Measurements from ENCODE around the gene CRAMP1.
"Not testable (repeated sequence)": the region's sequence is repeated elsewhere in the genome, so short reads cannot be mapped to it uniquely, and the experiment has no call there.

CRAMP1 gene

GRCh38 chr16:1595511-1595910 lies 16.6 kb upstream of the CRAMP1 start:
- intact Hi-C loops (cut with DNase I), result not testable (repeated sequence)

GRCh38 chr16:1596516-1596915 lies 15.6 kb upstream of the CRAMP1 start:
- no peak for DNase-seq
- intact Hi-C loops (cut with DNase I), result no loop called here

More at GRCh38 chr16:1595511-1595910, 16.6 kb upstream of the CRAMP1 start:
- DNase-seq, result not testable (repeated sequence)

- DNase-seq, result no peak
- intact Hi-C loops (cut with DNase I), result no loop called here
Observed at GRCh38 chr16:1597154-1597553, 15.0 kb upstream of the CRAMP1 start.

GRCh38 chr16:1601031-1601430 lies 11.1 kb upstream of the CRAMP1 start:
- DNase-seq, result no peak
- intact Hi-C loops (cut with DNase I), result no loop called here

GRCh38 chr16:1601489-1601888 lies 10.7 kb upstream of the CRAMP1 start:
- no peak for DNase-seq
- intact Hi-C loops (cut with DNase I), result no loop called here

GRCh38 chr16:1602285-1602684 lies 9.9 kb upstream of the CRAMP1 start:
- no peak for DNase-seq
- intact Hi-C loops (cut with DNase I), result no loop called here

GRCh38 chr16:1606774-1607173 lies 5.4 kb upstream of the CRAMP1 start:
- DNase-seq, result no peak
- intact Hi-C loops (cut with DNase I), result no loop called here

GRCh38 chr16:1607971-1608370 lies 4.2 kb upstream of the CRAMP1 start:
- DNase-seq, result no peak
- intact Hi-C loops (cut with DNase I), result no loop called here

GRCh38 chr16:1610071-1610898 lies 1.9 kb upstream of the CRAMP1 start:
- peak; percentile 63 to 96 (median 77) for DNase-seq
- intact Hi-C loops (cut with DNase I), result loop anchor here (5.0 to 10.0 kb wide), 3 partner anchors 65 to 115 kb away; partner anchors contain the start of genes JPT2, MAPK8IP3 and TELO2

GRCh38 chr16:1610899-1611632 lies 1.1 kb upstream of the CRAMP1 start:
- peak in 2 of 10 donors; percentile 82 to 83 for DNase-seq
- intact Hi-C loops (cut with DNase I), result loop anchor here (5.0 to 10.0 kb wide), 3 partner anchors 64 to 116 kb away; partner anchors contain the start of genes JPT2, MAPK8IP3 and TELO2

GRCh38 chr16:1613211-1613622 lies 1.1 kb downstream of the CRAMP1 start:
- DNase-seq, result no peak
- intact Hi-C loops (cut with DNase I), result loop anchor here (5.0 to 10.0 kb wide), 3 partner anchors 62 to 118 kb away; partner anchors contain the start of genes JPT2, MAPK8IP3 and TELO2

GRCh38 chr16:1613728-1614455 lies 1.7 kb downstream of the CRAMP1 start:
- no peak for DNase-seq
- intact Hi-C loops (cut with DNase I), result loop anchor here (5.0 to 10.0 kb wide), 3 partner anchors 61 to 119 kb away; partner anchors contain the start of genes JPT2, MAPK8IP3 and TELO2

GRCh38 chr16:1614456-1615102 lies 2.4 kb downstream of the CRAMP1 start:
- DNase-seq, result peak in 1 of 10 donors; percentile 88
- intact Hi-C loops (cut with DNase I), result loop anchor here (5.0 to 10.0 kb wide), 3 partner anchors 60 to 120 kb away; partner anchors contain the start of genes JPT2, MAPK8IP3 and TELO2

GRCh38 chr16:1615761-1616160 lies 3.6 kb downstream of the CRAMP1 start:
- intact Hi-C loops (cut with DNase I), result loop anchor here (10.0 kb wide), 2 partner anchors 59 to 121 kb away; partner anchors contain the start of genes JPT2 and TELO2
- DNase-seq, result no peak

GRCh38 chr16:1619976-1620375 lies 7.8 kb downstream of the CRAMP1 start:
- no peak for DNase-seq
- intact Hi-C loops (cut with DNase I), result loop anchor here (10.0 kb wide), 2 partner anchors 55 to 125 kb away; partner anchors contain the start of genes JPT2 and TELO2

GRCh38 chr16:1620391-1620790 lies 8.2 kb downstream of the CRAMP1 start:
- intact Hi-C loops (cut with DNase I), result no loop called here
- no peak for DNase-seq

- intact Hi-C loops (cut with DNase I), result no loop called here
Observed at GRCh38 chr16:1621851-1622250, 9.7 kb downstream of the CRAMP1 start.

GRCh38 chr16:1626327-1626726 lies 14.2 kb downstream of the CRAMP1 start:
- DNase-seq, result peak in 1 of 10 donors; percentile 46
- intact Hi-C loops (cut with DNase I), result no loop called here

More at GRCh38 chr16:1621851-1622250, 9.7 kb downstream of the CRAMP1 start:
- peak in 1 of 10 donors; percentile 58 for DNase-seq

GRCh38 chr16:1626776-1627175 lies 14.6 kb downstream of the CRAMP1 start:
- no peak for DNase-seq
- intact Hi-C loops (cut with DNase I), result no loop called here
